Smooth muscle cell of the coronary artery (primary cell): Measurements from ENCODE around the gene PLSCR4. TPM values are rescaled to one million over a fixed set of nuclear protein-coding genes. Genes with fewer than 3 reads are reported as not detected.

Experiments
- total RNA-seq: library from RNA; depleted of rRNA; stranded (reverse); fragments of >200 nt; gene quantifications from 2 replicates; pipeline ENCODE4 v1.2.3, GENCODE V29; 2014; ENCODE audit warnings: low replicate concordance

PLSCR4 gene, protein sequence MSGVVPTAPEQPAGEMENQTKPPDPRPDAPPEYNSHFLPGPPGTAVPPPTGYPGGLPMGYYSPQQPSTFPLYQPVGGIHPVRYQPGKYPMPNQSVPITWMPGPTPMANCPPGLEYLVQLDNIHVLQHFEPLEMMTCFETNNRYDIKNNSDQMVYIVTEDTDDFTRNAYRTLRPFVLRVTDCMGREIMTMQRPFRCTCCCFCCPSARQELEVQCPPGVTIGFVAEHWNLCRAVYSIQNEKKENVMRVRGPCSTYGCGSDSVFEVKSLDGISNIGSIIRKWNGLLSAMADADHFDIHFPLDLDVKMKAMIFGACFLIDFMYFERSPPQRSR
- 37.4 and 52.2 TPM in 2 replicates for total RNA-seq

GRCh38 chr3:146250449-146251382 is at the start of gene PLSCR4:
PLSCR4 (minus strand) TSS chr3:146251105; CDS start chr3:146222071, 29,034 bp downstream.

DNA sequence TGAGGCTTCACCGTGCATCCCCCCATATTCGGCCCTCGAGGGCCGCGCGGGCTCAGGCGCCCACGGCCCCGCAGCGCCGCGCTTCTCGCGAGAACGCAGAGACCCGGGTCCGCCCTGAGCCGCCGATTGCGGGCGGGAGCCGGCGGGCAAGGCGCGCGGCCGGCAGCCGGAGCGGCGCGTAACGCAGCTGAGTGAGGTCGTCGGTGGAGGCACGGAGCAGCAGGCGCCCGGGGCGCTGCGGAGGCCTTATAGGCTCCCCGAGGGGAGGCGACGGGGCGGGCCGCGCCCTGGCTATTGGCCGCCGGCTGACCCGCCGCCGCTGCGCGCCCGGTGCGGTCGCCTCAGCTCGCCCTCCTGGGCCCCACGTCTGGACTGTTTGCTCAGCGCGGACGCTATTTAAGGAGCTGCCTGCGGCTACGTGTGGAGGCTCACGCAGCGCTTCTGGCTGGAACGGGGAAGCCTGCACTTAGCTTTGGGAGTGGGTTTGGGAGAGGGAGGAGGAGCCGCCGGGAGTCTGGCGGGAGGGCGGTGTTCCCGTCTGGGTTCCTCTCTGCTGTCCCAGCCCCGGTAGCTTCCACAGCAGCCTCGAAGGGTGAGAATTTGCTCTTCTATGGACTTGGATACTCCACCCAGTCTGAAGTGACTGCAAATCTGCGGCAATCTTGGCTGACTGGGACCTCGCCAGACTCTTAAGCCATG is 89.8 kb downstream of the PLSCR4 start, which contains the start of gene PLOD2:
TSS of gene PLOD2 (minus strand) at position 221 of the 699 bp plus-strand sequence. CDS start at position 26, 195 bp downstream.

Other genes starting within 250 kb of the PLSCR4 start
- 88.5 and 260 TPM in 2 replicates for gene PLOD2, start 89.9 kb downstream of the PLSCR4 start, total RNA-seq
- gene PLSCR2, start 218.5 kb upstream of the PLSCR4 start, total RNA-seq = 0.38 TPM in 1 of 2 replicates, not detected in the other